ENCODE data around the gene HEXB. TPM values are rescaled to one million over a fixed set of nuclear protein-coding genes. Genes with fewer than 3 reads are reported as not detected.
A peak's percentile ranks its signal among the peaks of the same experiment; 100 is the strongest.

HEXB gene
- total and polyA plus RNA-seq, 2 of the 13 experiments (the other 11 are each of a cell fraction or from before 2014, with no cell fraction given) = 100 to 104 TPM

DNA sequence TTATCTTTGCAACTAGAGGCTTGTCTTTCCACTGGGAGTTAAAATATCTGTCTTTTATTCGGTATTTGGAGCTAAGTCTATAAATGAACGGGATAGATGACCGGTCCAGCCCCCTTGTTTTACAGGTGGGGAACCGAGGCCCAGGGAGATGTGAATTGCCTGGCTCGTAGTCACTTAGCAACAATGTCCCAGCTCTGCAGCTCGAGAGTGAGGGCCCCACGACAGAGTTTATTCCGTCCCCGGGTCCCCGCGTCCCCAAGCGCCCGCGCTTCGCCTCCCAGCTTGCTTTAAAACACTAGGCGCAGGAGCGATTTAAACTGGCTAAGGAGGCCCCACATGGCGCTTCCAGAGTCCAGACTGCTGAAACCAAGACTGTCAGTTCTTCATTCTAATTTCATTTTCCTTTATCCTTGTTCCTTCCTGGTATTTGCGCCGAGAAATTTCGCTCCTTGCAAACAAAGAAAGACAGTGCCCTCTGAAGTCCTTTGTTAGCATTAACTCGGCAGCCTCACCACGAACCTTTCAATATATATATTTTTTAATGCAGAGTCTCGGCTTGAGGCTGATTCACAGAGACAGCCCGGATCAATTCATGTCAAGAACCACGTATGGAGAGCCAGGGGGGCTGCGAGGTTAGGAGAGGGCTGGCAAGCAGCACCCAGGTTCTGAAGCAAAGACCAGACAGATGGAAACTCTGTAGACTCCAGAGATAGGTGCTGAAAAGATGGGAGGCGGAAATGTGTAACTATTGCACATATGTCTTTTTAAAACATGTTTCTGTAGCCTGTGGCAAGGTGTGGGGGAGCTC is 43.1 kb upstream of the HEXB start (continued):
- no peak for TF ChIP-seq POGK (CRISPR knock-in tag; conservative IDR thresholded peaks at IDR 0.05)
- TF ChIP-seq, protein P1, sequence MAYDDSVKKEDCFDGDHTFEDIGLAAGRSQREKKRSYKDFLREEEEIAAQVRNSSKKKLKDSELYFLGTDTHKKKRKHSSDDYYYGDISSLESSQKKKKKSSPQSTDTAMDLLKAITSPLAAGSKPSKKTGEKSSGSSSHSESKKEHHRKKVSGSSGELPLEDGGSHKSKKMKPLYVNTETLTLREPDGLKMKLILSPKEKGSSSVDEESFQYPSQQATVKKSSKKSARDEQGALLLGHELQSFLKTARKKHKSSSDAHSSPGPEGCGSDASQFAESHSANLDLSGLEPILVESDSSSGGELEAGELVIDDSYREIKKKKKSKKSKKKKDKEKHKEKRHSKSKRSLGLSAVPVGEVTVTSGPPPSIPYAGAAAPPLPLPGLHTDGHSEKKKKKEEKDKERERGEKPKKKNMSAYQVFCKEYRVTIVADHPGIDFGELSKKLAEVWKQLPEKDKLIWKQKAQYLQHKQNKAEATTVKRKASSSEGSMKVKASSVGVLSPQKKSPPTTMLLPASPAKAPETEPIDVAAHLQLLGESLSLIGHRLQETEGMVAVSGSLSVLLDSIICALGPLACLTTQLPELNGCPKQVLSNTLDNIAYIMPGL (CRISPR knock-in tag; IDR thresholded peaks at IDR 0.05; ENCODE audit: borderline replicate concordance in 1 of 2, low read depth in 1 of 2) = peak in 1 of 2 experiments; percentile 40; a peak in 1 of 4 replicates
- no peak for TF ChIP-seq ZNF781 (CRISPR knock-in tag; IDR thresholded peaks at IDR 0.05; ENCODE audit: borderline replicate concordance, not compliant biosample characterization)
- no peak for TF ChIP-seq ZNF704 (CRISPR knock-in tag; IDR thresholded peaks at IDR 0.05; ENCODE audit: borderline replicate concordance)
- no peak for TF ChIP-seq ZNF460 (CRISPR knock-in tag; IDR thresholded peaks at IDR 0.05; ENCODE audit: borderline replicate concordance)
- TF ChIP-seq TBL1XR1 (IDR thresholded peaks at IDR 0.05; ENCODE audit: borderline replicate concordance, low read length, partially characterized antibody) = no peak
- TF ChIP-seq, protein P2, sequence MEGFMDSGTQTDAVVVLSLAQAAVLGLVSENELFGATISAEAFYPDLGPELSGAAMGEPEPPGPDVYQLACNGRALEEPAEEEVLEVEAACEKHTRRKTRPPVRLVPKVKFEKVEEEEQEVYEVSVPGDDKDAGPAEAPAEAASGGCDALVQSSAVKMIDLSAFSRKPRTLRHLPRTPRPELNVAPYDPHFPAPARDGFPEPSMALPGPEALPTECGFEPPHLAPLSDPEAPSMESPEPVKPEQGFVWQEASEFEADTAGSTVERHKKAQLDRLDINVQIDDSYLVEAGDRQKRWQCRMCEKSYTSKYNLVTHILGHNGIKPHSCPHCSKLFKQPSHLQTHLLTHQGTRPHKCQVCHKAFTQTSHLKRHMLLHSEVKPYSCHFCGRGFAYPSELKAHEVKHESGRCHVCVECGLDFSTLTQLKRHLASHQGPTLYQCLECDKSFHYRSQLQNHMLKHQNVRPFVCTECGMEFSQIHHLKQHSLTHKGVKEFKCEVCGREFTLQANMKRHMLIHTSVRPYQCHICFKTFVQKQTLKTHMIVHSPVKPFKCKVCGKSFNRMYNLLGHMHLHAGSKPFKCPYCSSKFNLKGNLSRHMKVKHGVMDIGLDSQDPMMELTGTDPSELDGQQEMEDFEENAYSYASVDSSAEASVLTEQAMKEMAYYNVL (CRISPR knock-in tag; IDR thresholded peaks at IDR 0.05; ENCODE audit: borderline replicate concordance) = no peak
- TF ChIP-seq SNAI1 (CRISPR knock-in tag; IDR thresholded peaks at IDR 0.05; ENCODE audit: borderline replicate concordance) = no peak
- TF ChIP-seq ZNF549 (CRISPR knock-in tag; IDR thresholded peaks at IDR 0.05) = no peak
- TF ChIP-seq RAD21 (CRISPR knock-in tag; IDR thresholded peaks at IDR 0.05) = 0 out of 2 replicates have a peak, but pooled peaks have one; percentile 55
- no peak for TF ChIP-seq ZNF296 (CRISPR knock-in tag; conservative IDR thresholded peaks at IDR 0.05)
- TF ChIP-seq PITX1 (CRISPR knock-in tag; IDR thresholded peaks at IDR 0.05) = no peak
- no peak for TF ChIP-seq PAXIP1 (CRISPR knock-in tag; conservative IDR thresholded peaks at IDR 0.05)
- no peak for TF ChIP-seq SAP130 (CRISPR knock-in tag; IDR thresholded peaks at IDR 0.05; ENCODE audit: low read depth)
- peak; percentile 86 for TF ChIP-seq STAG1 (CRISPR knock-in tag; IDR thresholded peaks at IDR 0.05)
- TF ChIP-seq ZNF451 (CRISPR knock-in tag; IDR thresholded peaks at IDR 0.05) = no peak
- no peak for TF ChIP-seq ZNF263 (CRISPR knock-in tag; IDR thresholded peaks at IDR 0.05)
- TF ChIP-seq HDAC1 (CRISPR knock-in tag; IDR thresholded peaks at IDR 0.05) = no peak

Measured in HepG2 (cell line).